A673 (cell line): ENCODE data around the gene ATG4B.

ENCODE experiments used
- CTCF ChIP-seq: fragments of 300-800, 200-600 bp; sonication (generic); conservative IDR thresholded peaks from 2 replicates; pipeline ENCODE4 v1.5.1; 2017; ENCODE audit warnings: low read depth, mild to moderate bottlenecking, antibody characterized with exemption, low read length, moderate library complexity, mixed read lengths
- EZH2 ChIP-seq: fragments of 200-600 bp; sonication (generic); IDR thresholded peaks from 2 replicates; pipeline ENCODE4 v1.6.1; 2017; ENCODE audit warnings: borderline replicate concordance, low read depth, mild to moderate bottlenecking, mixed read lengths, antibody characterized with exemption, low read length; ENCODE audit not compliant: poor library complexity, severe bottlenecking

DNA sequence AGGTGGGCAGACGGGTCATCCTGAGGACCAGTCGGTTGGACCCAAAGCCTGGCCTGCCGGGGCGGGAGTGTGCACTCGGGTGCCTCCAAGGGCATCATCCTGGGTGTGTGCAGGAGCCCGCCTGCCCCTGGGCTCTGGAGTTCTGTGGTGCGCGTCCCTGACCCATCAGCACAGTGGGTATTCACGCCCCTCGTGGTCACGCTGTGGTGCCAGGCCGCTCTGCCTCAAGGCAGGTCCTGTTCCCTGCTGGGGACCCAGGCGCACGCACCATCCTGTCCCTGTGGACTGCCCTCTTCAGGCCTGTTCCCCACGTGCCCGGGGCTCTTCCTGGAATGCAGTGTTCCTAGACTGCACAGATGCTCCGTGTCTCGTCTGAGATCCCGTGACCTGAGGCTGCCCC is 82.6 kb downstream of the ATG4B start:
- no peak for TF ChIP-seq CTCF
- TF ChIP-seq EZH2, result no peak
